ENCODE results near the gene ZNF474. TPM values are rescaled to one million over a fixed set of nuclear protein-coding genes. Genes with fewer than 3 reads are reported as not detected.

Gene ZNF474
- total RNA-seq, 2 donors from 2014 or later: not detected

GRCh38 chr5:122121479-122122465 lies 7.6 kb upstream of the ZNF474 start:
- Histone ChIP-seq H3K9me3 (no peaks in the 10 kb centered on the region), H3K27me3 (no peaks in the 10 kb centered on the region), H3K27ac (no peak overlapping the region), H3K4me1 (no peaks in the 10 kb centered on the region), H3K36me3 (replicated peaks in 1 of 2; ENCODE audit: insufficient read depth in 1 of 2, low read depth in 2 of 2) (no peaks in the 10 kb centered on the region), H3K4me3 (no peak overlapping the region)
- TF ChIP-seq POLR2A (IDR thresholded peaks at IDR 0.05) (no peak), CTCF (IDR thresholded peaks at IDR 0.05) (no peak)
- 65 to 72% methylated on average over 11 of the region's 11 CpGs for whole genome bisulfite sequencing, 2 donors
- no peak for DNase-seq
- ATAC-seq: no peak
- intact Hi-C loops (cut with DNase I): no loop called here

DNA sequence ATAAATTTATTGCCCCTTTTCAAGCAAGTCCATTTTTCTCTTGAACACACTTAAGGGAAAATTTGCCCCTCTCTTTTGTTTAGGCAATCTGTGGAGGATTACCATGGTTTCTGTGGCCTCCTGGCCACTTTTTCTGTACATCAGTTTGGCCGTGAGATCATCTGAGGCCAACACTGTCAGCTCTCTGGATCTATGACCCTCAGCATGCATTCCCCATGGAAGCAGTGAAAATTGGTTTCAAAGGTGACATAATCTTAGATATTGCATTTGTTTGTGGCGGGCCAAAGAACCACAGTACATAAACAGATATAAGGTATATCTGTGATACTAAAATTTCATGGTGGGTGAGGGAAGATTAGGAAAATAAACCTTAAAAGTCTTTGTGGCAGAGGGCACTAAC lies 4.6 kb upstream of the ZNF474 start:
- Histone ChIP-seq H3K4me3 (no peak overlapping the region), H3K36me3 (replicated peaks in 1 of 2; ENCODE audit: insufficient read depth in 1 of 2, low read depth in 2 of 2) (no peaks in the 10 kb centered on the region), H3K27me3 (no peaks in the 10 kb centered on the region), H3K4me1 (no peaks in the 10 kb centered on the region), H3K9me3 (no peaks in the 10 kb centered on the region), H3K27ac (no peak overlapping the region)
- DNase-seq (no peak), ATAC-seq (no peak)
- WGBS, 2 donors: 87 to 88% methylated on average over 2 of the region's 2 CpGs
- TF ChIP-seq POLR2A (IDR thresholded peaks at IDR 0.05) (no peak), CTCF (IDR thresholded peaks at IDR 0.05) (no peak)
- intact Hi-C loops (cut with DNase I): no loop called here

GRCh38 chr5:122126177-122126755 lies 3.1 kb upstream of the ZNF474 start:
- no peak for DNase-seq
- H3K36me3 ChIP-seq (replicated peaks in 1 of 2; ENCODE audit: insufficient read depth in 1 of 2, low read depth in 2 of 2): no peaks in the 10 kb centered on the region
- TF ChIP-seq CTCF (IDR thresholded peaks at IDR 0.05) (no peak), POLR2A (IDR thresholded peaks at IDR 0.05) (no peak)
- H3K27me3 ChIP-seq: no peaks in the 10 kb centered on the region
- H3K4me1 ChIP-seq: no peaks in the 10 kb centered on the region
- no peak overlapping the region for H3K27ac ChIP-seq
- H3K9me3 ChIP-seq: no peaks in the 10 kb centered on the region
- no peak for ATAC-seq
- H3K4me3 ChIP-seq: no peak overlapping the region
- 44 to 46% methylated on average over 2 of the region's 2 CpGs for WGBS, 2 donors
- intact Hi-C loops (cut with DNase I): no loop called here

- ATAC-seq (no peak), DNase-seq (no peak)
- Histone ChIP-seq H3K27ac (no peak overlapping the region), H3K36me3 (replicated peaks in 1 of 2; ENCODE audit: insufficient read depth in 1 of 2, low read depth in 2 of 2) (no peaks in the 10 kb centered on the region), H3K4me1 (no peaks in the 10 kb centered on the region), H3K4me3 (no peak overlapping the region), H3K9me3 (no peaks in the 10 kb centered on the region), H3K27me3 (no peaks in the 10 kb centered on the region)
- intact Hi-C loops (cut with DNase I): no loop called here
- TF ChIP-seq CTCF (IDR thresholded peaks at IDR 0.05) (no peak), POLR2A (IDR thresholded peaks at IDR 0.05) (no peak)
- 62 to 69% methylated on average over 10 of the region's 10 CpGs for WGBS, 2 donors
These were observed 2.5 kb upstream of the ZNF474 start for GRCh38 chr5:122126756-122127321.

Data from body of pancreas (tissue), 4 donors.